Mesothelial cell of epicardium (in vitro differentiated cells): ENCODE measurements around the gene CDK5R2. TPM values are rescaled to one million over a fixed set of nuclear protein-coding genes. Genes with fewer than 3 reads are reported as not detected.

ENCODE experiments used
- DNase-seq, 2 experiments: peaks; one replicate each; pipeline ENCODE4 v3.0.0; 2021; ENCODE audit warnings: low spot score in 2 of 2; ENCODE audit not compliant: unreplicated experiment in 2 of 2
- H3K27ac Mint-ChIP-seq: 2 replicates; pipeline ENCODE4 v1.8.0; 2021; ENCODE audit warnings: mixed read lengths
- H3K27me3 Mint-ChIP-seq: 2 replicates; pipeline ENCODE4 v1.8.0; 2021; ENCODE audit warnings: low read depth, mixed read lengths
- H3K36me3 Mint-ChIP-seq: 2 replicates; pipeline ENCODE4 v1.8.0; 2021; ENCODE audit warnings: mixed read lengths
- H3K4me1 Mint-ChIP-seq: 2 replicates; pipeline ENCODE4 v1.8.0; 2021; ENCODE audit warnings: mixed read lengths
- H3K4me3 Mint-ChIP-seq: 2 replicates; pipeline ENCODE4 v1.8.0; 2021; ENCODE audit warnings: mild to moderate bottlenecking, moderate library complexity, mixed read lengths
- H3K9me3 Mint-ChIP-seq: 2 replicates; pipeline ENCODE4 v1.8.0; 2021; ENCODE audit warnings: mixed read lengths
- total RNA-seq: library from RNA; stranded (reverse); gene quantifications from 3 replicates; pipeline ENCODE4 v1.2.1, GENCODE V29; 2021
- TF ChIP-seq, protein P1 (sequence below): fragments of 200-600 bp; sonication (generic); IDR thresholded peaks from one replicate; pipeline ENCODE4 v1.5.0; 2021; ENCODE audit warnings: antibody characterized with exemption; ENCODE audit not compliant: unreplicated experiment

CDK5R2 gene
- total RNA-seq, 1 donor from 2014 or later = 0.69 TPM

DNA sequence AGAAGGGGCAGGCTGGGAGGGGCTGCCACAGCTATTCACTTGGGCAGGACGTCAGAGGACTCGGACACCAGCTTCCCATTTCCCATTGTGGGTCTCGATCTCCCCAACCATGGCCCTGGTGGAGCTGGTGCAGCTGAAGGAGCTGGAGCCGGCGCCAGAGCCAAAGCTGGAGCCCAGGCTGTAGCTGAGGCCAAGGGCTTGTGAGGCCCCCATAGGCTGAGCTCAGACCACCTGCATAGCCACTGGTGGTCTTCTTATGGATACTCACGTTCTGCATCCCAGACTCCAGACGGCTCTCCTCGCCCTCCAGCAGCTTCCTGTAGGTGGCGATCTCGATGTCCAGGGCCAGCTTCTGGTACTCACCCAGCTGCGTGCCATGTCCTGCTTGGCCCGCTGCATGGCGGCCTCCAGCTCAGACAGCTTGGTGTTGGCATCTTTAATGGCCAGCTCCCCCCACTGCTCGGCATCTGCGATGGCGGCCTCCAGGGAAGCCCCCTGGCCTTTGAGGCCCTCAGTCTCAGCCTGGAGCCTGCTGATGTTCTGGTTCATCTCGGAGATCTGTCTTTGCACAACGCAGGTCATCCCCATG, 6.0 kb upstream of the CDK5R2 start:
- Mint-ChIP-seq H3K27ac (no peak overlapping the region), H3K9me3 (peaks cover 5% of the 10 kb centered on the region), H3K4me1 (no peaks in the 10 kb centered on the region), H3K27me3 (peaks cover 84% of the 10 kb centered on the region), H3K36me3 (no peaks in the 10 kb centered on the region), H3K4me3 (no peak overlapping the region)
- DNase-seq = no peak
- TF ChIP-seq, protein P1, sequence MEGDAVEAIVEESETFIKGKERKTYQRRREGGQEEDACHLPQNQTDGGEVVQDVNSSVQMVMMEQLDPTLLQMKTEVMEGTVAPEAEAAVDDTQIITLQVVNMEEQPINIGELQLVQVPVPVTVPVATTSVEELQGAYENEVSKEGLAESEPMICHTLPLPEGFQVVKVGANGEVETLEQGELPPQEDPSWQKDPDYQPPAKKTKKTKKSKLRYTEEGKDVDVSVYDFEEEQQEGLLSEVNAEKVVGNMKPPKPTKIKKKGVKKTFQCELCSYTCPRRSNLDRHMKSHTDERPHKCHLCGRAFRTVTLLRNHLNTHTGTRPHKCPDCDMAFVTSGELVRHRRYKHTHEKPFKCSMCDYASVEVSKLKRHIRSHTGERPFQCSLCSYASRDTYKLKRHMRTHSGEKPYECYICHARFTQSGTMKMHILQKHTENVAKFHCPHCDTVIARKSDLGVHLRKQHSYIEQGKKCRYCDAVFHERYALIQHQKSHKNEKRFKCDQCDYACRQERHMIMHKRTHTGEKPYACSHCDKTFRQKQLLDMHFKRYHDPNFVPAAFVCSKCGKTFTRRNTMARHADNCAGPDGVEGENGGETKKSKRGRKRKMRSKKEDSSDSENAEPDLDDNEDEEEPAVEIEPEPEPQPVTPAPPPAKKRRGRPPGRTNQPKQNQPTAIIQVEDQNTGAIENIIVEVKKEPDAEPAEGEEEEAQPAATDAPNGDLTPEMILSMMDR = no peak

DNA sequence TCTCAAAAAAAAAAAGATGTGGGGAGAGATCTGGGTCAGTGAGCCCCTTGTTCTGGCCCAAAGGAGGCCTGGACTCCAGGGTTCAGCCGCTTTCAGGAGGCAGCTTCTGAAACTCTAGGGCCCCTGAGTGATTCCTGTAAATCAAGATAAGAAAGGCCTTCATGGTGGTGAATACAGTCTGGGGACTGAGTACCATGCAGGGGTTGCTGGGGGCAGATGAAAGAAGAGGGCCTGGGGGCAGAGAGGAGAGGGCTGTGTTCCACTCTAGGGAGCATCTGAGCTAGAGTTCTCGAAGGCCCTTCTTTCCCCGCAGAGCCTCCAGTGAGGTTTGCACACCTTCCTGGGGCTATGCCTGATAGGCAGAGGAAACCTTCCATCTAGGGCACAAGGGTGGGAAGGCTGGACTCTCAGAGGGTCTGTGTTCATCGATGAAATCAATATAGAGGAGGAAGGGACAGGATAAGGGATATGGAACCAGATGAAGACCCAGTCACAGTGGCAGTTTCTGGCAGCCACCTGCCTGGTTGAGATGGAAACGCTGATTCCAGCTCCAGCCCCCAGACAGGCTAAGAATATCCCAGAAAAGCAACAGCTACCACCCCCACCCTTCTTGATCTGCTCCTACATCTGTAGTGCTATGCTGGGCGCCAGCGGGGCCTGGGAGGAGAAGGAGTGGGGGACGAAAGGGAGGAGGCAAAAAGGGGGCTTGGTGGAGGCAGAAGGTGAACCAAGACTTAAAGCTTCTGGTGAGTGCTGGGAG, 4.7 kb upstream of the CDK5R2 start:
- no peak for DNase-seq
- H3K27ac Mint-ChIP-seq = no peak overlapping the region
- H3K4me3 Mint-ChIP-seq = no peak overlapping the region
- H3K27me3 Mint-ChIP-seq = peaks cover 90% of the 10 kb centered on the region
- TF ChIP-seq, protein P1 = no peak
- no peaks in the 10 kb centered on the region for H3K36me3 Mint-ChIP-seq
- H3K4me1 Mint-ChIP-seq = peaks cover 9% of the 10 kb centered on the region
- peaks cover 5% of the 10 kb centered on the region for H3K9me3 Mint-ChIP-seq

DNA sequence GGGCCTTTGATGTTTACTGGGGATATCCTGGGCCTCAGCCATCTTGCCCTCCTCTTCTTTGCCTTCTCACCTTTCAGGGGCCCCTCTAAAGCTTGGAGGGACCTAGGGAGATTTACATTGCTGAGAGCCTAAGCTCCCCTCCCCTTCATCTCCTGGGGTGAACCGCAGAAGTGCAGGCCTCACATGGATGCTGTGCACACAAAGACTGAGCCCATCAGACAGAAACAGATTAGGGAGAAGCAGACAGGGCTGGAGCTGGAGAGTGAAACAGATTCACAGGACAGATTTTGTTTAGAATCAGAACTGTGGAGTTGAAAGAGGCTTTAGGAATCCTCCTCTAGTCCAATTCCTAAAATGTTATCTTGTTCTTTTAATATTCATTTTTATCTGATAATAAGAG, 3.4 kb upstream of the CDK5R2 start:
- Mint-ChIP-seq H3K9me3 (peaks cover 5% of the 10 kb centered on the region), H3K4me1 (peaks cover 13% of the 10 kb centered on the region), H3K4me3 (no peak overlapping the region), H3K36me3 (no peaks in the 10 kb centered on the region), H3K27me3 (peaks cover 86% of the 10 kb centered on the region), H3K27ac (no peak overlapping the region)
- TF ChIP-seq, protein P1 = no peak
- no peak for DNase-seq

DNA sequence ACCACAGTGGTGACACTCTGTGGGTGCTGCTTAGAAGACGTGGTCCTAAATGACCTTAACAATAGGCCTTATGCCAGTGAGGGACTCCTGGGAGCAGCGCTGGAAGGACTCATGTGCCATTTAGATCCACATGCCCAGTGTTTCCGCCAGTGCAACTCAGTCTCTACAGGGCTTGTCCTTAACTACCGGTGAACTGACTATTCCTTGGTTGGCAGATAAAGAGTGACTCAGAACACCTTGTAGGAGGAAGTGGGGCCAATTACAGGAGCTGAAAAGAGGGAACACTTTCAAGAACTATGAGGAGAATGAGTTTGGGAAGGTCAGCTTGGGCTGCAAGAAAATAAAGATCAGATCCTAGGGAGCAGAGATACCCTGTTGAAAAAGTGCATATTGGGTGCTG, 1.8 kb upstream of the CDK5R2 start:
- Mint-ChIP-seq H3K36me3 (no peaks in the 10 kb centered on the region), H3K4me3 (peak overlapping the region; percentile 80), H3K27me3 (peaks cover 90% of the 10 kb centered on the region), H3K9me3 (no peaks in the 10 kb centered on the region), H3K27ac (no peak overlapping the region), H3K4me1 (peaks cover 22% of the 10 kb centered on the region)
- TF ChIP-seq, protein P1 = no peak
- no peak for DNase-seq

DNA sequence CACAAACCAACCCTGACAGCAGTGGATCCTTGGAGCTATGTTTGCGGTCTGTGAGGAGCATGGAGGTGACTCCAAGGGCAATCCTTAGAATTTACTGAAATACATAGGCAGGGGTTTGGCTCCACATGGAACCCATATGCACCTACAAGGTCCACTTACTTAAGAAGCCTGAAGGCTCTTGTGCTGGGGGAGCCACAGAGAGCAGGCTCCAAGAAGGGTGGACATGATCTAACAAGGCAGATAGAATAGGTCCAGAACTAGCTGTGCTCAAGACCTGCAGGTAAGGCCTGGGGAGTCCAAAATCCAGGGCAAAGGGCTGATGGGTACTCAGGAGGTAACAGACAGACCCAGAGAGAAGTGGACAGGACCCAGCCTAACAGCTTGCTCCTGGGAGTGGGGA, 1.2 kb upstream of the CDK5R2 start:
- H3K27me3 Mint-ChIP-seq = peaks cover 90% of the 10 kb centered on the region
- TF ChIP-seq, protein P1 = no peak
- H3K36me3 Mint-ChIP-seq = no peaks in the 10 kb centered on the region
- H3K9me3 Mint-ChIP-seq = no peaks in the 10 kb centered on the region
- H3K27ac Mint-ChIP-seq = no peak overlapping the region
- peaks cover 28% of the 10 kb centered on the region for H3K4me1 Mint-ChIP-seq
- H3K4me3 Mint-ChIP-seq = peak overlapping the region; percentile 80
- DNase-seq = no peak
